T-helper 2 cell treated with Interferon-gamma antibody and Interleukin-4, amounts not matched to agents 100 ng/mL and 5 ng/mL, for 36 hours (primary cell): ENCODE data around the gene MOB3B. TPM values are rescaled to one million over a fixed set of nuclear protein-coding genes. Genes with fewer than 3 reads are reported as not detected.

Experiments
- intact Hi-C: fragments of 100-400 bp; cut with micrococcal nuclease; formaldehyde crosslinking; loops from one replicate; pipeline ENCODE4 v1.15.1; 2023
- total RNA-seq: library from RNA; stranded (reverse); gene quantifications from 2 replicates; pipeline ENCODE4 v1.2.3, GENCODE V29; 2022

The MOB3B gene
- total RNA-seq, 1 donor from 2014 or later, result 0.34 TPM

DNA sequence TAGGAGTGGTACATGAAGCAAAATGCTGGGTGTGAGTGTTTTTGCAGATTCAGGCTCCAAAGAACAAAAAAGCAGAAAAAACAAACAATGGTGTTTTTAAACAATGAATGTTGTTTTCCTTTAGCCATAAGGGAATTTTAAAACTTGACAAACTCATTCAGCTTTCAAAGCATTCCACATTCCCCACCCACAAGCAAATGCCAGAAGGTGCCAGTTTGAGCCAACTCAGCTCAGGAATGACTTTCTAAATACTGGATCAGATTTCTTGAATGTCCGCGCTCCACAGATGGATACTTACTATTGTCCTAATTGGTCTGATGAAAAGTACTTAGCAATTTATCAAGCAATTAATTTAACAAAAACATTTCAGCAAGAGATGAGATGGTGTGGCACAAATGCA is 12.9 kb upstream of the MOB3B start:
- intact Hi-C loops, result no loop called here

DNA sequence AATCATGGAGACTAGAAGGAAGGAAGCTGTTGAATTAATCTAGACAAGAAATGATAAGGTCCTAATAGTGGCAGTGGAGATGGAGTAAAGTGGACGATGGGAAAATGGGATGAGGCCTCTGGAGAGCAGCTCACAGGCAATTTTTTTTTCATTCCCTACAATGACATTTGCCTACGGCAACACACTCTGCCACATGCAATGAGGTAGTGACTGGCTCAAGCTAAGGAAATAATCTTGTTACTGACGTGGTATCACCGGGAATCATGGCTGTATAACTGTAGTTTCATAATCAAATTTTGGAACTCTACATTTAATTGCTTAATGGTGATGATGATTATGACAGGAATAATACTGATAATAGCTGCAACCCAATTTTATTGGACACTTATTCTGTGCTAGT is 12.1 kb upstream of the MOB3B start:
- intact Hi-C loops, result no loop called here

DNA sequence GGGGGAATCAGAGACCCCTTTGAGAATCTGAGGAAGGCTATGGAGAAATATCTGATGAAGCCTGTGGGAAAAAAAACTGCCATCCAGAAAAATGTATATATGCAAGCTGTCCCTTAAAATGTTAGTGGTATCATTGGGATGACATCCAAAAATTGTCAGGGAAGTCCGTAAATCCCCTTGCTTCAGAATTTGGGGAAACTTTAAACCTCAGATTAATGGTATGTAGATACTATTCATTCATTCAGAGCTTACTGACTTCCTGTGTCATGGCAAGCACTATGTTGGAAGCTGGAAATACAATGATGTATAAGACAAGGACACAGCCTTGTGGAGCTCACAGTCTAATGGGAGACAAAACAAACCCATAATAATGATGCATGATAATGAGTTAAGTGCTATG is 10.9 kb upstream of the MOB3B start:
- intact Hi-C loops, result no loop called here

DNA sequence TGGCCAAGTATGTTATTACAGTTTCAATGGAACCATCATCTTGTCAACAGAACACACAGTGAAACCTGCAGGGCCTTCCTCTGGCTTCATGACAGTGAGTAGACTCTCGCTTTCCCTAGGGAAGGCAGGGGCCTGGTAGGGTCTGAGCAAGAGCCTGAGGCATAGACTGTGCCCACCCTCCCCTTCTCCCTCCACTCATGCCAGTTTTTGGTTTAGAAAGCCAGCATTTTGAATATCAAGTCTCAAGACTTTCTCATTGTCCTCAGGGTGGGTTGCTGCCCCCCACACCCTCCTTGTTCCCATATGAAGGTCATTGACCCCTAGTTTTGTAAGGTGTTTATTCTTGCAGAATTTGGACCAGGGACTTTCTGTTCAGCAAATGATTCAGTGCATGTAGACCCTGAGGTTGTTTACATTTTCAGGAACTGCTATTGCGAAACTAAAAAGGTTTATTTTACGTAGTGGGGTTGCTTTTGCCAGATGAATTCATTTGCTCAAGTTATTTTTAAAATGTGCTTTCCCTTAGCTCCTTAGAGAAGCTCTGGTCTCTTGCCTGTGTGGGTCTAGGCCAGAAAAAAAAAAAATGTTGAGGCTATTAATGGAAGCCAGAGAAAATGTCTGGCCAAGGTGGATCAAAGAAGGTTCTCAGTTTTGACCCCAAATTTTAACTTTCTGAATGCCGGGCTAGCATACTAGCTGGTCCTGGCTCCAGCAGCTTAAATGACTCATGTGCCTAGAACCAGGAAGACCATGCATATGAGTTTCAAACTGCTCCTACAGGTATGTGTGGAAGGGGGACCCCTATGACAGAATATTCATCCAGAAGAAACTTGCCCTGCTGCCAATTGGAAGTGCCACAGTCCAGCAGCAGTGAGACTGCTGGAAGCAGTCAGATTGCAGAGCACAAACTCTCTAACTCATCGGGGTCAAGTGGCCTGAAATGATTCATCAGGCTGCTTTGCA is 10.1 kb upstream of the MOB3B start:
- intact Hi-C loops, result no loop called here

DNA sequence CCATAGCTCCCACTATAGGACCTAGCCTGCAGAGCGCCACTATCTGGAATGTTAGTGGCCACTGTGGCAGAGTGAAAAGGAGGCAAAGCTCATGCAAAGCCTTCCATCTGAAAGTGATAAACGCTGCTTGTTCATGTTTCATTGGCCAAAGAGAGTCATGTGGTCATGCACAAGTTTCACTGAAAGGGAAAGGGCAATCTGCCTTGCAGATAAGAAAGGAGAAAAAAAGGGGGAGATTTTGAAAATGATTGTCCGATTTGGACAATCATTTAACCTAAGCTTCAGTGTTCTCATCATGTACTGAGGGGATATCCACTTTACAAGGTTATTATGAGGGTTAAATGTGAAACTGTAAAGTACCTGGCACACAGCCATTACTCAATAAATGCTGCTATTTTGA is 9.0 kb upstream of the MOB3B start:
- intact Hi-C loops, result no loop called here

DNA sequence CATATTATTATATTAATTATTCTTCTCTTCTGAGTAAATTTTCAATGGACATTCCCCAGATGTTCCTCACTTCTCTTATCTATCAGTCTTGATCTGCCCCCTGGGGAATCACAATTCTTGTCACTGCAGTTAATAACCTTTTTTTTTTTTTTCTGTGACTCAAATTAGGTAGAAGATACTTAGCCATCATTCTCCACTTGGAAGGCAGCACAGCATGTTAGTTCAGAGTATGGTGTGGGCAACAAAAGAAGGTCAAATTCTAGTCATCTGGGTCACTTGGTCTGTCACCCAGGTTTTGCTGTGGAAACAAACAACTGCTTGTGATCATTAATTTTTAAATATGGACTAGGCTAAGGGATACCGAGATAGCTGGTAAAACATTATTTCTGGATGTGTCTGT is 8.1 kb upstream of the MOB3B start:
- intact Hi-C loops, result no loop called here

DNA sequence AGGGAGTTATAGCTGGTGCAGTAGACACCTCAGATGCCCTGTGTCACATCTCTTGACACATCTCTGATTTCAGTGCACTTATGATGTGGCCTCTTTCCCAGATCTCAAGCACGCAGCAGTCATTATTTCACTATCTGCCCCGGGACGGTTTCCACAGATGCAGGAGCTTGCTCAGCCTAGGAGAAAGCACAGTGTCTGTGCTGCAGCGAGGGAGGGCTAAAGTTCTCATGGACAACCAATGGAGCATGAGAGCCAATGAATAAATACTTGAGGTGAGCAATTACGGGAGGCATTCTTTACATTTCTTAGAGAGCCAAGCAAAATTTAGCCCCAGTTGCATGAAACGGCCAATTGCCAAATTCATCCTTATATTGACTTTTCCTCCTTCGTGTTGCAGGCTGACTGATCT is 7.4 kb upstream of the MOB3B start:
- intact Hi-C loops, result no loop called here

DNA sequence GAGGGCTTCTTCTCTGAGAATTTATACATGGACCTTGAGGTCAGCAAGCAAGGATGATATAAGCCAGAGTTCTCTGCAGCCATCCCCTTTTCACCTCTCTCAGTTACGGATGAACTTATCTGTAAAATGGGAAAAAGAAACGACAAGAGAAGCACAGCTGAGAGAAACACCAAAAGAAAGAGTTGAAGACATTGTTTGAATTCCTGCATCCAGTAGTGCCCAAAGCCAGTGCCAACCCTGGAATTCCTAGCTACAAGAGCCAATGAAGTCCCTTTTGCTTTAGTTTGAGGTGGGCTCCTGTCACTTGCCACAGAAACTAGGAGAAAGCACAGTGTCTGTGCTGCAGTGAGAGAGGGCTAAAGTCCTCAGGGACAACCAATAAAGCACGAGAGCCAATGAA is 6.6 kb upstream of the MOB3B start:
- intact Hi-C loops, result no loop called here

DNA sequence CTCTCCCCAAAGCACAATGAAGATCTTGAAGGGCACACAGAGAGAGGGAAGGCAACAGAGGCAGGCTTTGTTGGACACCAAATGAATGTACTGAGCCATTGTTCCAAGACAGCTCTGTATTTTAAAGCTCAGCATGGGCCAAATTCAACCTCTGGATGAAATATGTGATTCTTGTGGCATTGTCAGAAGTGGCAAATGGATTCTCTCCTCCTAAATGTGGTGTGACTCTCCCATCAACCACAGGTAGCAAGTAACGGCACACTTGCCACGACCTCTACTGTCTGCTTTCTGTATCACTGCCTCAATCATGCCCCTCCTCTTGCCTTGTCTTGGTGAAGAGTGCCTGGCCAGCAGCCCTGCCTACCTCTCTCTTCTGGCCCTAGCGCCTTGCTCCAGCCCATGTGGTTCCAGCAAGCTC is 6.1 kb upstream of the MOB3B start:
- intact Hi-C loops, result no loop called here

DNA sequence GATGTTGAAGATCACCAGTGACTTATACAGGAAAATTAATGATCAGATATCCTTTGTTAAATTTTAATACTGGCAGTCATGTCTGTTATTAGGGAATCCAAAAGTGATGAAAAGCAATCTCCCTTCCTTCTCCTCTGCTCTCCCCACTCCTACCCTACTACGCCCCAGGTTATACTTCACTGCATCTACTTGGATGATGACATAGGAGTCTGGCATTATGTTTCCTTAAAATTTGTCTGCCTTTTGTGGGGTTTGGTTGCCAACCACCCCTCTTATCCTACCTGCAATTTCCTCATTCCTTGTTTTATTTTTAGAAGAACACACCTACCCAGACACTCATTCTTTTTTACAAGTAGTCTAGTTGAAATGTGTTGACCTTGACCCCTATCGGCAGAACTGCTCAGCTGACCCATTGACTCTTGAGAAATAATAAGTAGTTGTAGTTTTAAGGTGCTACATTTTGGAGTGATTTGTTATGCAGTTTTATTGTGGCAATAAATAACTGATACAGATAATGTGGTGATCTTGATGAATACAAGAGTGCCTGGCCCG is 5.1 kb upstream of the MOB3B start:
- intact Hi-C loops, result no loop called here

DNA sequence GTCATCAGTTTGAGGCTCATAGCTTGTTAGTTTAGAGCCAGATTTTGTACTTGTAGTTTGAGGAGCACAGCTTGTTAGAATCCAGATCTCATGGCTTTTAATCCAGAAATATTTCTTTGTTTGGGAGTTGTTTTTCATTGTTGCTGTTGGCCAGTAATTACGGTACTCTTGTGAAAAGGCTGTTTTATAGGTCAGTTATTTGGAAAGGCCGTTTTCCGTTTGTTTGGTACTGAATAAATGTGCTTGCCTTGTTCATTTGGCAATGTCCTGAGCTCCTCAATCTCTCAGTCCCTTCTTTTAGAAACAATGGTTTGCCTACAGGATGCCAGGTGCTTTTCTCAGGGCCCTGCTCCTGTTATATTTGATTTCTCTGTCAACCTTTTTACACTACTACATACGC is 4.5 kb upstream of the MOB3B start:
- intact Hi-C loops, result no loop called here

DNA sequence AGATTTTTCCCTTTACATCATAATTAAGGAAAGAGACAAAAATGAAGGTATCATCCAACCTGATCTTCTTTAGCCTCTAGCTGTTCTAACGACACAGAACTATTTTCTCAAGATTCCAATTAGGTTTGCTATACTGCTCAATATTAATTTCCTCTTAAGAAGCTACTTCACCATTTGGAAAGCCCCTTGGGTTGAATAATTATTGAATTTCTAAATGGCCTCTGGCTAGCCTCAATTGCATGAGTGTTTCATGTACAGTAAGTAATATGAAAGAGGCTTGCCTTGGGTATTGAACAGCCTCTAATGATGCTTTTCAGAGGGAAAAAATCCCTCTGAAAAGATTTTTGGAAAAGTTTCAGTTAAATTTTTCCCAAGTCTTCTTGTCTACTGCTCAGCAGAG is 3.7 kb upstream of the MOB3B start:
- intact Hi-C loops, result no loop called here

DNA sequence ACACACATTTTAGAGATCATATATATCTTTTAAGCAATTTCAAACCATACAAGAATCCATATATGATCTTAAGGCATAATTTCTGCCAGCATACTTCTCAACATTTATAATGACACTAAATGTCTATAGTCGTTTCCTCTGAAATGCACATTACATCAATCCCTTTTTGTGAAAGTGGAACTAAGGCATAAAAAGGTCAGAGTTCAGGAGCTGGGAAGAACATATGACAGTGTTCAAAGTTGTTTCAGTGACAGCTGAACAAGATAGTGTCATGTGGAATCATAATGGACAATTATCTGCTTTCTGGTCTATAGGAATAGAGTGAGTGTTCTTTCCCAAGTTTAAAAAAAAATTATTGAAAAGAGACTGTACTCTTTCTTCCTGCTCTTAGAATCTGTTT is 2.4 kb upstream of the MOB3B start:
- intact Hi-C loops, result no loop called here

DNA sequence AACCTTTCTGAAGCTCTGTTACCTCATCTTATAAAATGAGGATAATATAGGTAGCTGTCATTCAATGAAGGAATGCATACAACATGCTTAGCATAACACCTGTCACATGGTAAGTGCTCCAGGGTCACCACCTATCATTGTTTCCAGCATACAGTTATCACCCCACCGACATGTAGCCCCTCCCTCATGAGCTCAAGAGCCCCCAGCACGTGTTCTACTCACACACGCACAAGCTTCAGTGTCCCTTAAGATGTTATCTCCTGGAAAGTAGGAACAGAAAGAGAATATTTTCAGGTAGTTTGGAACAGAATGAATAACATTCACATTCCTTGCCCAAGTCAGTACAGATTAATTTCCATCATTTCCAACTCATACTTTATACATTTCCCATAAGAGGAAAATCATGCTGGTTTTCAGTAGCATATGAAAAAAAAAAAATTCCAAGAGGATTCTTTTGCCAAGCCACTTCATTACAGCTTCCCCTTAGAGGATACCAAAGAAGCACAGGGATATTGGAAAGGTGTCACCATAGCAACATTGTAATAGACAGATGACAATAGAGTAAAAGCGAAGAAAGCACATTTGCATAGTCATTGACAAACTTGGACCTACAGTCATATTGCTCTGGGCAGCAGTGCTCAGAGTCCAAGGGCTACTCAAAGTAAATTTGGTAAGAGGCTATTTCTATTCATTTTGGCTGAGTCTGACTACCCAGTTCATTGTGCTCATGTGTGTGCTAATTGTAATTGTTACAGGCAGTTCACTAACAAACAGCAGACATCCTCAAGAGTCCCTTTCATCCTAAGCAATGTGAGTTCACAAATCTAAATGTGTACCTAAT is 1.5 kb upstream of the MOB3B start:
- intact Hi-C loops, result no loop called here

DNA sequence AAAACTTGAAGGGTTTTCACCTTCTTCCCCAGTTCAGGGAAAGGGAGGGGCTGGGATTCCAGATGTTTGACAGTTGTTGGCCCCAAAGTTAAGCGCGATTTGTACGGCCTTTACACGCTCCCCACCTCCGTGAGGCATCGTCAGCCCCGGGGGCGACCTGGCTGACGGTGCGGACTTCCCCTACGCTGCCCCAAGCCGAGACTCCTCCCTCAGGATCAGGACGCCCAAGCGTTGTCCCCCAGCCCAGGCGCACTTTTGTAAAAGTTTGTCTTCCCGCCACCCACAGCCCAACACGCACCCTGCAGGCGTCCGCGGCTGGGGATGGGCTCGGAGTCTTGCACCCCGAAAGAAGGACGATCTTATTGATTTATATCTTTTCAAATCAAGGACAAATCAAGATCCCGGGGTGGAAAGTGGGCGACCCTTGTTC is 713 bp downstream of the MOB3B start:
- intact Hi-C loops, result loop anchor here (1.0 to 5.0 kb wide), 6 partner anchors 42 to 196 kb away; partner anchors contain the start of gene C9orf72

DNA sequence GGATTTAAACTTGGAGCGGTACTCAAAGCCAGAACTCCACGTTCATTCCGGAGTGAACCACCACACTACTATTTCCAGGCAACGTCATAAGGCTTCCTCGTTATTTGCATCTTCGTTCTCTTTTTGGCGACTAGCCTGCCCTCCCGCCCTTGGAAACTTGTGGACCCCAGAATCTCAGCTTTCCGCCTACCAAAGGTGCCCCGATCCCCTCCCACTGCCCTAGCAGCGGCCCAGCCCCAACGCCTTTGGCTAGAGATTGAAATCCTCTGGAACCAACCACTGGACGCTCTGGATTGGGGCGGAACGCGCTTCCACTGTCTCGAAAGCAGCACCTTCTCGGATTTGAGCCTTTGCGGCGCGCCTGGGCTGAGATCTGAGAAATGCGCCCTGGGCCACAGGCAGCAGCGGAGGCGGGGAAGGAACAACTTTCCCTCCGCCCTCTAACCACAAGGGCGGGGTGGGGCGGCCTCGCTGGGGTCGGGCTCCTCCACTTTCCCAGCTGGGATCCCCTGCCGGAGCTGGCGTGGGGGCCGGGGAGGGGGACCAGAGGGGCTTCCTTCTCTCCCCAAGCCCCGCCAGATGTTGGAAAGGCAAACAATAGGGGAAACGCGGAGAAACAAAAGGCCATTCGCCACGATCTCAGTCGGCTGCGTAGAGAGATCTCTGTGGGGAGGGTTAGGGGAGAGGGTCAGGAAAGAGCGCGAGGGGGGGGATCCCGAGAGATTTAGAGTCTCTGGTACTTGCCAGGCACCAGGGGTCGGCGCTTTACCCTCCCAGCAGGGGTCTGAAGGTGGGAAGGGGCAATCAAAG is 1.3 kb downstream of the MOB3B start:
- intact Hi-C loops, result loop anchor here (1.0 to 5.0 kb wide), 4 partner anchors 41 to 176 kb away; no protein-coding TSS in a partner anchor

DNA sequence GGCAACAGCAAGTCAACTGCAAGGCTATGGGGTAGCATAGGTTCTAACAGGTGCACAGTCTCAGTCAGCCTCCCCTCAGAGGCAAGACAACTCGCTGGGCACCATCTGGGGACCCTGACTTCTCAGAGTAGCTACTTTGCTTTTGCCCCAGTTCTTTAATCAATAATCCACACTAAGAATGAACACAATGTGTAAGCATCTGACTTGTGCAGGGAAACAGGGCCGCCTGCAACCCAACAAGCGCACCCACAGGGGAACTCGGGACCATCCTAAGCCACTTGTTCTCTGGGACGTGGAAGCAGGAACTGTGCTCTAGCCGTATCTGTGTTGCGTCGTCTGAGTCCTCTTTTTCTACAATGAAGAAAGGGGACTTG is 1.9 kb downstream of the MOB3B start:
- intact Hi-C loops, result loop anchor here (1.0 to 5.0 kb wide), 4 partner anchors 40 to 175 kb away; no protein-coding TSS in a partner anchor

DNA sequence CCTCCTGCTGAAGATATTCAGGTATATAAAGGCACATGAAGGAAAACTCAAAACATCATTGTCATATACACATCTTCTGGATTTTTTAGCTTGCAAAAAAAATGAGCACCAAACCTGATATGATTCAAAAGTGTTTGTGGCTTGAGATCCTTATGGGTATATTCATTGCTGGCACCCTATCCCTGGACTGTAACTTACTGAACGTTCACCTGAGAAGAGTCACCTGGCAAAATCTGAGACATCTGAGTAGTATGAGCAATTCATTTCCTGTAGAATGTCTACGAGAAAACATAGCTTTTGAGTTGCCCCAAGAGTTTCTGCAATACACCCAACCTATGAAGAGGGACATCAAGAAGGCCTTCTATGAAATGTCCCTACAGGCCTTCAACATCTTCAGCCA is 5.4 kb downstream of the MOB3B start, which contains the start of gene IFNK:
Gene IFNK (plus strand): TSS at position 55 of the 400 bp plus-strand sequence. CDS start 47 bp downstream, at position 102.
- intact Hi-C loops, result no loop called here

DNA sequence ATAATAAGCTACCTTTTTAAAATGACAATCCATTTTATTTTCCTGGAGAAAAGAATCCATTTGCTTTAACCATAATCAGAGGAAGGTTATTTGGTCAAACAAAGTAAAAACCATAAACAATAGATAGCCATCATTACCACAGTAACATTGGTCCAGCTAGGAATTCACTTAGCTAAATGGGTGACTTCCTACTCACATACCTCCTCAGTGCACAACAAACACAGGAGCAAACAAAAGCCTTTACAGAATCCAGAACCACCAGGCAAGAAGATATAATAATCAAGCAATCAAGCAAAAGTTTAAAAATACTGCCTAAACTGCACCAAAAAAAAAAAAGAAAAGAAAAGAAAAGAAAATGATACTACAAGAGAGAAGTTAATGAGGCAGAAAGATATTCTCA is 6.5 kb downstream of the MOB3B start:
- intact Hi-C loops, result no loop called here

DNA sequence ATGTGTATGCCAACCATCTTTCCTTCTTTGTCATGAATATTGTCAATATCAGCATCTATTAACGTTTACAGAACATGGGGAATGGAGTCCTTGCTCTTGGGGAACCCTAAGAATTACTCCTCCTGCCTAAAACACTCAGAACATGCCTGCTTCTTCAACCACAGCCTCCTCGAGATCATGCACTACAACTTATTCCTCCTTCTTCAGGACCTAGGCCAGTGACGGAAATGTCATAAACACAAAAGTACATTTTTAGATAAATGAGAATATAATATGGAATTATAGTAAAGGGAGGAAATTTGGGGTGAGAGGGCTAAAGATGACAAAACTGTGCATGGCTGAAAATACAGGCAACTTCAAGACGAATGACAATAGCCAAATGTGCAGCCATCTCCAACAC is 8.6 kb downstream of the MOB3B start:
- intact Hi-C loops, result no loop called here
